ENCODE data around the gene PSME1.

The PSME1 gene

DNA sequence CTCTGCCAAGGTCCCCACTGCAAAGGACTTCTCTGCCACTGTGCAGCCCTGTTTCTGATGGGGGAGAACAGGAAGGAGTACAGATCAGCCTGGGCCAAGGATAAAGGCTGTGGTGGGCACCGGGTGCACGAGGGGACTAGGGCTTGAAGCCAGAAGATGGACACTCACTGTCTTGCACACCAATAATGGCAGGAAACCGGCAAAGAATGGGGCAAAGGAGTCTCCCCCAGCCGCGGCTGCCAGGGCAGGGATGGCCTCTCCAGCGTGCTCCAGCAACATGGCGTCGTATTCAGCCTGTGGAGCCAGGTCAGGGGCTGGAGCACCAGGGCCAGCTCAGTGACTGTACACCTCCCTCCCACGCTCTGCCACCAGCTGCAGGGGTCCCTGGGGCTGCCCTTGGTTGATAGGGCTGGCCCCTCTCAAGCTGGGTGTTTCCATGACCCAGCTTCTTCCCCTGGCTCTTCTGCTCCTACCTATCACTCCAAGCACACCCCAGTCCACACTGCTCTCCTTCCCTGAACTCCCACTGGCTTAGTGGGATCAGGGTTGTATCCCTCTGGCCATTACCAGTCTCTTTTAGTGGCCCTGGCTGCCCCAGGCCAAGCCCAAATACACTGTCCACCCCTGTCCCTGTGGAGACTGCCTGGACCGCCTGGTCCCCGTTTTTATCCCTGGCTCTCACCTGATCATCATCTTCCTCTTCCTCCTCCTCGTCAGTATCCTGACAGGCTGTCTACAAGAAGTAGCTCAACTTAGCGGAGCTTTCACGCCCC lies 46.3 kb downstream of the PSME1 start:
- ChIA-PET POLR2A (interaction anchor here (0.9 kb wide), 3 partner anchors 9 to 36 kb away, joined by 3 read pairs; no protein-coding TSS in a partner anchor), CTCF (interaction anchor here (1.2 kb wide), 1 partner anchor 28 kb away, joined by 3 read pairs; no protein-coding TSS in a partner anchor)
- no peak for DNase-seq (ENCODE audit: extremely low spot score)
- TF ChIP-seq, protein P1, sequence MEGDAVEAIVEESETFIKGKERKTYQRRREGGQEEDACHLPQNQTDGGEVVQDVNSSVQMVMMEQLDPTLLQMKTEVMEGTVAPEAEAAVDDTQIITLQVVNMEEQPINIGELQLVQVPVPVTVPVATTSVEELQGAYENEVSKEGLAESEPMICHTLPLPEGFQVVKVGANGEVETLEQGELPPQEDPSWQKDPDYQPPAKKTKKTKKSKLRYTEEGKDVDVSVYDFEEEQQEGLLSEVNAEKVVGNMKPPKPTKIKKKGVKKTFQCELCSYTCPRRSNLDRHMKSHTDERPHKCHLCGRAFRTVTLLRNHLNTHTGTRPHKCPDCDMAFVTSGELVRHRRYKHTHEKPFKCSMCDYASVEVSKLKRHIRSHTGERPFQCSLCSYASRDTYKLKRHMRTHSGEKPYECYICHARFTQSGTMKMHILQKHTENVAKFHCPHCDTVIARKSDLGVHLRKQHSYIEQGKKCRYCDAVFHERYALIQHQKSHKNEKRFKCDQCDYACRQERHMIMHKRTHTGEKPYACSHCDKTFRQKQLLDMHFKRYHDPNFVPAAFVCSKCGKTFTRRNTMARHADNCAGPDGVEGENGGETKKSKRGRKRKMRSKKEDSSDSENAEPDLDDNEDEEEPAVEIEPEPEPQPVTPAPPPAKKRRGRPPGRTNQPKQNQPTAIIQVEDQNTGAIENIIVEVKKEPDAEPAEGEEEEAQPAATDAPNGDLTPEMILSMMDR (IDR thresholded peaks at IDR 0.05; ENCODE audit: control extremely low read depth, extremely low read depth, low read depth, missing control alignments) = no peak

DNA sequence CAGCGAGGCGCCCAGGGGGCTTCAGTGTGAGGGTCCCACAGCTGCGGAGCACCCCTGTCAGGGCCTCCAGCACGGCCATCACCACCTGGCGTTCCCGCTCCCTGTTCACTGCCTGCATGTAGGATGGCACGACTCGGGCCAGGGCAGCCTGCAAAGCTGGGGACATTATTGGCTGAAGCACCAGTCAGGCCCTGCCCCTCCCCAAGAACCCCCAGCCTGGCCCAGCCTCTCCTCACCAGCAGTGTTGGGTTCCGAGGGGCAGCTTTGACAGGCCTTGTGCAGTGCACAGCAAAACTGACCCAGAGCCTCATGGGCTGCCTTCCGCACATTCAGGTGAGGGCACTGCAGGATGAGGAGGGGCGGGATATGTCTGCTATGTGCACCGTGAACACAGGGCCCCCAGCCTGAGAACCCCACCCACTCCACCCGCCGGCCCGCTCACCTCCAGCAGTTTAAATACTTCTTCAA lies 47.1 kb downstream of the PSME1 start:
- POLR2A ChIA-PET = interaction anchor here (0.9 kb wide), 2 partner anchors 10 to 36 kb away, joined by 3 read pairs; no protein-coding TSS in a partner anchor
- TF ChIP-seq, protein P1 (IDR thresholded peaks at IDR 0.05; ENCODE audit: control extremely low read depth, extremely low read depth, low read depth, missing control alignments) = no peak
- CTCF ChIA-PET = interaction anchor here (1.2 kb wide), 1 partner anchor 29 kb away, joined by 3 read pairs; no protein-coding TSS in a partner anchor
- DNase-seq (ENCODE audit: extremely low spot score) = no peak

DNA sequence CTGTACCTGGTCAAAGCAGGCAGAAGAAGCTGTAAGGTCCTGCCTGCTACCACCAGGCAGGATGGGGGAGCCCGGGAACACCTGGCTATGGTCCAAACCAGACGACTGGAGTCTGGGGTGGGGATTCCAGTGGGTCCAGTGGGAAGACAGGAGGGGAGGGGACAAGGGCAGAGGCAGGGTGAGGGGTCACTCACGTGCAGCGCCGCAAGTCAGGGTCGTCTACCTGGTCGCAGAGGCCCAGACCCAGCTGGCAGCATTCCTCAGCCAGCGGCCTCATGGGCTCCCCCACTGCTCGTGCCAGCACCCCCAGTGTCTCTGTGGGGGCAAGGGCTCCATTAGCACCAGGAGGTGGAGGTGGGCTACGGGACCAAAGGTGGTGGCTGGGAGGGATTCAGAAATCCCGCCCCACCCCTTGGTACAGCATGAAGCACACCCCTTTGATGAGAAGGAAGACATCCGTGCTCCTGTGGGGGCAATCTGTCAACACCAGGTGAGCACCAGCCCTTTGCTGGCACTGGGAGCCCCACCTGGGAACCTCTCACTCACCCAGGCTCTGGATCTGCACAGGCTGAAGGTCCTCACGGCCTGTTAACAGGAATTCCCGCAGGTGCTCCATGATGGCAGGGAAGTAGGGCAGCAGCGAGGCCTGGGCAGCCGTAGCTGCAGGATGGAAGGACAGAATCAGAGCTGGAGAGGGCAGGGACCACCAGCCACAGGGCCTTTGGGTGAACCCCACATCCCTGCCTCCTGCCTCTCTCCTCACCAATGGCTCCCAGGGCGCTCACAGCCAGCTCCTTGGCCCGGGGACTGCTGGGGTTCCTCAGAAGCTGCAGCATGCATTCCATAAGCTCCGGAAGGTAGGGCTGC lies 48.3 kb downstream of the PSME1 start:
- ChIA-PET CTCF (interaction anchor here (0.9 to 4.4 kb wide), 4 partner anchors 11 to 124 kb away, joined by 3 to 35 read pairs (median 5); partner anchors contain the start of genes CIDEB, IRF9, TINF2 and TM9SF1), POLR2A (no interaction called here)
- TF ChIP-seq, protein P1 (IDR thresholded peaks at IDR 0.05; ENCODE audit: control extremely low read depth, extremely low read depth, low read depth, missing control alignments) = no peak
- DNase-seq (ENCODE audit: extremely low spot score) = no peak

DNA sequence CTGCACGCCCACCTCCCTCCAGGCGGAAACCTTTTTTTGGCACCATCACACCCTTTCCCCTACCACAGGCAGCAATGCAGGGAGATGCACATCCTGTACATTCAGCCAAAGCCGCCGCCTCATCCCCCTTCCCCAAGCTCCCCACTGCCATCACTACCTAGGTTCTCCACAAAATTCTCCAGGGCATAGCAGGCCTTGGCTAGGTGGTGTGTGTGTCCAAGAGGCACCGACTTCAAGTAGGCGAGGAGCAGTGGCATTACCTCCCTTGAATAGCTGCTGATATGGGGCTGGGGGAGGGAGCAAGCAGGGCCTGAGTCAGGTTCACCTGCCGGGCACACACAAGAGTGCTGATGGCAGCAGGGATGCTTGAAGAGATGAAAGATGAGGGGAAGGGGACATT lies 49.0 kb downstream of the PSME1 start:
- ChIA-PET CTCF (interaction anchor here (0.9 to 4.4 kb wide), 5 partner anchors 9 to 123 kb away, joined by 3 to 35 read pairs (median 4); partner anchors contain the start of genes CIDEB, IRF9, TINF2 and TM9SF1), POLR2A (no interaction called here)

DNA sequence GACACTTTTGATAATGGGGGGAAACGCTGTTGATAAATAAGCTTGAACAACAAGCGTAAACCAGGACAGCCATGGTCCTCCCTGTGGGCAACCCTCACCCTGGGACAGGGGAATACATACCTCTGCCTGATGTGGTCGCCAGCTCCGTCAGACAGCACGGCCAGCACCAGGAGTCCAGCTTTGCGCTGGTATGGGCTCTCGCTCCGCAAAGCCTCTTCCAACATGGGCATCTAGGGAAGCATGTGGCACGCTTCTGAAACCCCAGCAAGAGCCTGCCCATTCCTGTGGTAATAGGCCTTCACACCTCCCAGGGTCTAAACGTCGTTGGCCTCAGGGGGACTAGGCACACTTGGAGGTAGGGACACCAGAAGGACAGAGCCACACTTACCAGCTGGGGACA lies 49.7 kb downstream of the PSME1 start:
- DNase-seq (ENCODE audit: extremely low spot score) = no peak
- ChIA-PET CTCF (interaction anchor here (1.2 to 4.4 kb wide), 4 partner anchors 8 to 56 kb away, joined by 4 to 35 read pairs (median 5); partner anchors contain the start of genes IRF9, TINF2 and TM9SF1), POLR2A (no interaction called here)
- TF ChIP-seq, protein P1 (IDR thresholded peaks at IDR 0.05; ENCODE audit: control extremely low read depth, extremely low read depth, low read depth, missing control alignments) = no peak

More for the DNA sequence above, 49.0 kb downstream of the PSME1 start:
- DNase-seq (ENCODE audit: extremely low spot score) = no peak
- TF ChIP-seq, protein P1 (IDR thresholded peaks at IDR 0.05; ENCODE audit: control extremely low read depth, extremely low read depth, low read depth, missing control alignments) = no peak
